NCI-H345 treated with DMSO at 0.1 percent for 48 hours (cell line): Measurements from ENCODE around the gene NIBAN1.

Experiments
- DNase-seq: peaks from one replicate; lab custom pipeline; 2025; ENCODE audit not compliant: unreplicated experiment; lab: John Stamatoyannopoulos, UW

NIBAN1 gene

DNA sequence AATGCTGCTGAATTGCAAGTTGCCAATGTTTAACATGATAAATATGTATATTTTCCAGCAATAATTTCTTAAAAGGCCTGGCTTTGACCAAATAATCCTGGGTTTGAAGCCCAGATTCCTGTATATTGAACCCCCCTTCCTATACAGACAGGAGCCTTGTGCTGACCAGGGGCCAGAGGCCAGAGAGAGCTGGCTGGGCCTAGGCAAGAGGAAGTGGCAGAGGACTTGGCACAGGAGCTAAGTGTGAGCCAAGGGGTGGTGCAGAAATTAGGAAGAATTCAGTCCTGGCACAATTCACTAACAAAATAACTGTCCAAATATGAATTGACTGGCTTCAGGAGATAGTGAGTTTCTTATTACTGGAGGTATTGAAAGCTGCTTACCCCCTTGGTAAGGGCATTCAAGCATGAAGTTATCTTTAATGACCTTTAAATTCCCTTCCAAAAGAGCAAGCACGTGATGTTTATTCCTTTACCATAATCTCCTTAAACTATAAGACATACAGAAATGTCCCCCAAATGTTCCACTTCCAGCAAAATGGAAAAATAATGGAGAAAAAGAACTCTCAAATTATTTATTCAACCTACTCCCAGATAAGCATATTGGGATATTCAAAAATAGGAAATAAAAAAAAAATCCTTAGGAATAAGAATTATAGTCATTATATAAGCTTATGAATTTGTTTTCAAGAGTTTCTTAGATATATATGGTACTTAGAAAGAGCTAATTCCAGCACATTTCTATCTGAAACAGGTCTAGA is 26.6 kb downstream of the NIBAN1 start:
- DNase-seq, result no peak

DNA sequence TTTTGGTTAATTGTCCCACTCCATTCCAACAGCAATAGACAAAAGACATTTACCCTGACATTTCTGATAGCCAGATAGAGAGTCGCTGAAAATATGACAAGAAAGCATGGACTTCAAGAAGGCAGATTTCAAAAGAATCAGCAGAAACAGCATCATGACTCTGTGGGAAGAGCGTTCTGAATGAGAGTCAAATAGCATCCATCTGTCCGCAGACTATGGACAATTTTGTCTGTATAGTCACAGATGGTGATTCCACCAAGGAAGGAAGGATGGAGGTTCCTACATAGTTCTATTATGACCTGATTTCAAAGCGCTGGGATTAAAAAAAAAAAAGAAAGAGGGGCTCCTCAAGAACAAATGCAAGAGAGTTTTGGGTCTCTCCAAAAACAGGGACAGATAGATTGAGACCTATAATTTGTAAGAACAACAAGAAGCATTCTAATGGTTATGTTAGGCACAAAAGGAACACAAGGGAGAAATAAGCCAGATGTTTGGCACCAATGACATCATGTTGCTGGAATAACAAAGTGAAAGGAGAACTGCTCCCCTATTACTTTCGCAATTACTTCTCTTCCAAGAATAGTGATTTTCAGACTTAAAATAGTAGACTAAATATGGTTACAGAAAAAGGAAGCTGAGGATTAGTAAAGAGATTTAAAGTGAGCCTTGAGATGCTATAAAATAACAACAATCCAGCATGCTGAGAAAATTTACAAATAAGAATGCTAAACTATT is 28.5 kb downstream of the NIBAN1 start:
- no peak for DNase-seq

DNA sequence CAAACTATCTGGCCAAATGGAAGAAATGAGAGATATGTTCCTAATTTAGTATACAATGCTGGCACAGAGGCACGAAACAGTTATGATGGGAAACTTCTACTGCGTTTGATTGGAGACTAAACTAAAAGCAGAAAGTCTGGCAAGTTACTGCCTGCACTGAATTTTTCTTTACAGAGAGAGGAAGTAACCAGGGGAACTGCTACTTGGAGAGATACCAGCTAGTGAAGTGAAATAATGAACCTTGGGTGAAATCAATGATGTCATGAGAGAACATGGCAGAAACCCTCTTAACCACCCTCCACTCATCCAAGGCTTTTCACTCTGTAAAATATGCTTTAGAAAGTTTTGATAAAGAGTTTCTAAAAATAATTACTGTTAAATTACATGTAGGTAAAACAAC is 29.3 kb downstream of the NIBAN1 start:
- DNase-seq, result no peak

DNA sequence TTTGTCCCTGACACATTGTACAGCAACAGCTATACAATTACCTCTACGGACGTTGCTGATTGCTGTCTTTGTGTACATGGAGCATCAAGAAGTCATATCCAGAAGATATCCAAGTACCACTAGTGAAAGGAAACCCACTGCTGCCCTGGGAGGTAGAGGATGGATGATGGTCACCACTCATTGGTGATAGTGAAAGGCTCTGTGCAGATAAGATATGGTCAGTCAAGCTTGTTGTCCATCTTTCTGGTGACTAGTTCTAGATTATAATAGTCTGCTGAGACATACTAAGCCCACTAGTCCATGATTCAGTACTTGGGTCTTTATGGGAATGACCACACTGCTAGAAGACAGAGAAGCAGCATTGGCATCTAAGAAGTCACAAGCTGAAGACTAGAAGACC is 30.3 kb downstream of the NIBAN1 start:
- DNase-seq, result no peak

DNA sequence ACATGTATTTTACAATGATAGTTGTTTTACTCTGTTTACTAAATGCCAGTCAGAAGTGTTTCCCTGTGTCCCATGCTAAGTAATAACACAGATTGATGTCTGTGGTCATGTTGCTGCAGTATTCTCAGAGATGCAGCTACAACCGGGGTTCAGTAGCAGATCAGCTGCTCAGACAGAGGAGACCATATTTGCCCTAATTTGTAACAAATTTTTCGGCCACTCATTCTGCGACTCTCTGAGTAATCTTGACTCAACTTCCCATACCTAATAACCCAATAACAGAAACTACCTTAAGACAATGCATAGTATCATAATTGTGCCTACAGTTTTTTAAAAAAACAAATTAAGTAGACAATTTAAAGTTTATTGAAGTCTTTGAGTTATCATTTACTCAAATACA is 32.6 kb downstream of the NIBAN1 start:
- DNase-seq, result no peak

DNA sequence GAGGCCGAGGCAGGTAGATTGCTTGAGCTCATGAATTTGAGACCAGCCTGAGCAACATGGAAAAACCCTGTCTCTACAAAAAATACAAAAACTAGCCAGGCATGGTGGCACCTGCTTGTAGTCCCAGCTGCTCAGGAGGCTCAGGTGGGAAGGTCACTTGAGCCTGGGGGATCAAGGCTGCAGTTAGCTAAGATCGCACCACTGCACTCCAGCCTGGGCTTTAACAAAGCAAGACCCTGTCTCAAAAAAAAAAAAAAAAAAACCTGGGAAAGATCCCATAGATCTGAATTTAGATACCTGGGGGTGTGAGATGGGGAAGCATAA is 32.9 kb downstream of the NIBAN1 start:
- DNase-seq, result no peak

DNA sequence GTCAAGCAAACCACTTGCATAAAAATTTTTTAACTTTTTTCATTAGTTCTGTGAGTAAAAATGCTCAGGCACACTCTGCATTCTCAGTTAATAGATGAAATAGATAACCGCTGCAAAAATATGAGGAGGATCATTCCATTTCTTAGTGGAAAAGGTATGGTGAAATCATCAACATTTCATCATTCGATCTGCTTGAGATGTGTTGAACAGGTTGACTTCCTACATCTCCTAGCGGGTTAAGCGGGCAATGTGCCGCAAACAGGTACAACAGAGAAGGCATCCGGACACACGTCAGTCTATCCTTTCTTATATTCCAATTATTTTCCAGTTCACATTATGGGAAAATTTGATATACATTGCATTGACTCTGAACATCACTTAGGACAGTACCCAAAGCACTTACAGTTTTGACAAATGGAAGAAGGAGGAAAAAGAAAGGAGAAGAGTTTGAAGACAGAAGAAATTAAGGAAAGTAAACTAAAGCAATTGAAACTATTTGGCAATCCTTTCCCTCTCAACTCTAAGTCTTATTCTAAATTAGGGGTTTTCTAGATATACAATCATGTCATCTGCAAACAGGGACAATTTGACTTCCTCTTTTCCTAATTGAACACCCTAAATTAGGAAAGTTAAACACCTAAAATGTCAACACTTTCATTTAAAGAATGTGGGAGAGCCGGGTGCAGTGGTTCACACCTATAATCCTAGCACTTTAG is 33.5 kb downstream of the NIBAN1 start:
- DNase-seq, result no peak

DNA sequence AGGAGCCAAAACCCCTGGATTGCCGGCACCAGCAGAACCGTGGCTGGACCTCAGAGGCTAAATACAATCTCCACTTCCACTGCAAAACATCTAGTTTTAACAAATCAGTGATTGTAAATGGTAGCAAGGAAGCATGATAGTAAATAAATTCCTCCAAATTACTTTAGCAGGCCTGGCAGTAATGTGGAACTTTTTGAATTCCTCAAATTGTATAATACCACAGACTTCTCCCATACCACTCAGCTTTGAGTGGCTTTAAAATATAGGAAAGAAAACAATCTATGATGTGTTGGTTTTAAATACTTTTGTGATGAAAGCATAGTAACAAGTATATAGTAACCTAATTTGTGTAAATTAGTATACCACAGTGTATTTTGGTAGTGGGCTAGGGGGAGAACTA is 34.1 kb downstream of the NIBAN1 start:
- no peak for DNase-seq

DNA sequence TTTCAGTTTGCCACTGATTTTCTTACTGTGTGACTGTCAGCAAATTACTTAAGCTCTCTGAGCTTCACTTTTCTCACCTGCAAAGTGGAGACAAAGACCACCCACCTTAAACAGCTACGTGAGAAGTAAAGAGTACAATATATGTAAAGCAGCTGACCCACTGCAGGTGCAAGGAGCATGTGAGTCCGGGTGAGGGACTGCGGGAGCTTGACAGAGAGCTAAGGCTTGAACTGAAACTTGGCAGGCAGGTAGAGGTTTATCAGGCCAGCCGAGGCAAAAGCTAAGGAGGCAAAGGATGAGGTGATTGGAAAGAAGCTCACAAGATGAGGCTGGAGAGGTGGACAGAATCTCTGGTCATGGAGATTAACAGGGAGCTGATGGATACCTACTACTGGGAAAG is 36.6 kb downstream of the NIBAN1 start:
- no peak for DNase-seq

DNA sequence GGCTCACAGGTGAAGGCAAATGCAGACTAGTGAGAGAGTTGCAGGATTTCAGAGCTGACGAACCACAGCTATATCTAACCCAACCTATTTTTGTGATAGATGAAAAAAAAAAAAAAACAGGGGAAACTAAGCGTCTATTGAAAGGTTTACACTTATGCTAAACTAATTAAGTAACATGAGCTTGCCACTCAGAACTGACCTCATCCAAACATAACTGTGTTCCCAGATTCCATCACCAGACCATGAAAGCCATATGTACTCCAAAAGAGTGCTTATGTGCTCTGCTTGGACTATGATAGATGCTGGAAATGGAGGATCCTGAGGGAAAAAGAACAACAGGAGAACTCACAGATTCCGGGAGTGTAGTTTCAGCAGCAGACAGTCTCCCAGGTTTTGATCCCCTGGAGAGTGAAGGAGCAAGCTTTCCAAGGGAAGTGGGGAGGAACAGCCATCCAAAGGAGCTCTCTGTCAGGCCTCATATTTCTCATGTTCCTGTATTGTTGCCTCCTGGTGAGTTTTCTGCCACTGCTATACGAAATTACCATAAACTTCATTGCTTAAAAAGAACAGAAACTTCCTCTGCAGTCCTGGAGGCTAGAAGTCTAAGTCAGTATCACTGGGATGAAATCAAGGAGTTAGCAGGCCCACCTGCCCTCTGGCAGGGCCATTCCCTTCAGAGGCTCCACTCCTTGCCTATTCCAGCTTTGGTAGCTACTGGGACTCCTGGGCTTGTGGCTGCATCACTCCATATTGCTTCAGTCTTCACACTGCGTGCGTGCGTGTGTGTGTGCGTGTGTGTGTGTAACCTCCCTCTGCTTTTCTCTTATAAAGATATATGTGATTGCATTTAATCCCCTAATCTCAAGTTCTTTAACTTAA is 38.1 kb downstream of the NIBAN1 start:
- no peak for DNase-seq

DNA sequence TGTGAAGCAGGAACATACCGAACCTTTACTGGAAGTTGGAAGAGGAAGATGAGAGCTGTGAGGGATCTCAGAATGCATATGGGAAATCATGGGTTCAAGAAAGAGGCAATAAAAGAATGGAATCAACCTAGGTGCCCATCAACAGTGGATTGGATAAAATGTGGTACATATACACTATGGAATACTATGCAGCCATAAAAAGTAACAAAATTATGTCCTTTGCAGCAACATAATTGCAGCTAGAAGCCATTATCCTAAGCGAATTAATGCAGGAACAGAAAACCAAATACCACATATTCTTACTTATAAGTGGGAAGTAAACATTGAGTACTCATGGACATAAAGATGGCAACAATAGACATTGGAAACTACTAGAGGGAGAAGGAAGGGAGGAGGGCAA is 40.4 kb downstream of the NIBAN1 start:
- no peak for DNase-seq

DNA sequence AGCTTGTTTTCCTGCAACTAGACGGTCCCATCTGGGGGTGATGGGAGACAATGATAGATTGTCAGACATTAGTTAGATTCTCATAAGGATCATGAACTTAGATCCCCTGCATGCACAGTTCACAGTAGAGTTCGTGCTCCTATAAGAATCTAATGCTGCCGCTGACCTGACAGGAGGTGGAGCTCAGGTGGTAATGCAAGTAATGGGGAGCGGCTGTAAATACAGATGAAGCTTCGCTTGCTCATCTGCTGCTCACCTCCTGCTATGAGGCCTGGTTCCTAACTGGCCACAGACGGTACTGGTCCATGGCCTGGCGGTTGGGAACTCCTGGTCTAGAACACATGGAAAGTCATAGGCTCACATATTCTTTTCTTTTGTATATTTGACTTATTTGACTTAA is 42.0 kb downstream of the NIBAN1 start:
- DNase-seq, result no peak

DNA sequence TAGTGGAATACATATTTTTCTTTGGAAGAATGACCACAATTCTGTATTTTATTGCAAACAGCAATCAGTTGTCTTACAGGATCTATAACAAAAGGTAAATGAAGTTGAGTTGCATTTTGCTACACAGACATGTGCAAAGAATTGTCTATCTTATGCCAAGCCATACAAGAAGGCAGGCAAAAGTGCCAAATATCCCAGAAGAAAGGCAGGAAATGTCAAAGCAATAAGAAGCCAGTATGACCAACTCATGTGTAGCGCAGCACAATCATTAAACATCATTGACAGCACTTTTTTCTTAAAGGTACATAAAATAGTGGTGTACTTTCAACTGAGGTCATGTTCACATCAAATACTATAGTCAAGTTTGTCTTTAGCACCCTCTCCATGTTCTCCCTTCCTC is 42.7 kb downstream of the NIBAN1 start:
- DNase-seq, result no peak

DNA sequence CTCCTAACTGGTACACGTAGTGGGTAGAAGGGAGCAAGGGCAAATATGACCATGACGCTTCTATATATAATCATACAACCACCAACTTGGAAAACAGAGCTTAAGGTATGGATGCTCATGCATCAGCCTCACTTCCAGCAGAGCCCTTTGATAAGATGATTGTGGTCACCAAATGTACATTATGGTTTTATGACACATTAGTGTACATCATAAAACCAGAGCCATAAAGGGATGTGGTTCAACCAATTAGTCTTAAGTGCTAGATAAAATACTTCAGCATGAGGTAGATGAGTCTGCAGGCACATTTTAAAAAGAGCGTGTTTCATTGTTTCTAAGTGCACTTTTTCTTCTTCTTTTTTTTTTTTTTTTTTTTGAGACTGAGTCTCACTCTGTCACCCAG is 43.7 kb downstream of the NIBAN1 start:
- DNase-seq, result no peak

DNA sequence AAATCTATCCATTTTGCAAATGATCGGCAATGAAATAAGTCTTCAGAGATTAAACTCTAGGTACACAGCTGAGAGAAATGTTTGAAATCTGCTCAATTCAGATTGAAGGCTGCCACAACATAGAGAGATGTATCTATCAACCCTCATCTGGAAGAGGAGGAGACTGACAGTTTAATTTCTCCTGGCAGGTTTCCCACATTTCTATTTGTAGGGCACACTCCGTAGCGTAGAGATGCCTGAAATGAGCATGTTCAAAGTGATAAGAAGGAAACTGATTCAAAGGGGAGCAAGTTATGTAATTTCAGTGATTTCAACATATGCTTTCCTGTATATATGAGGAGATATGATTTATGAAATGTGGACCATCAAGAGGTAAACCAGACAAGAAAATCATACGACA is 44.1 kb downstream of the NIBAN1 start:
- peak; percentile 92 for DNase-seq

DNA sequence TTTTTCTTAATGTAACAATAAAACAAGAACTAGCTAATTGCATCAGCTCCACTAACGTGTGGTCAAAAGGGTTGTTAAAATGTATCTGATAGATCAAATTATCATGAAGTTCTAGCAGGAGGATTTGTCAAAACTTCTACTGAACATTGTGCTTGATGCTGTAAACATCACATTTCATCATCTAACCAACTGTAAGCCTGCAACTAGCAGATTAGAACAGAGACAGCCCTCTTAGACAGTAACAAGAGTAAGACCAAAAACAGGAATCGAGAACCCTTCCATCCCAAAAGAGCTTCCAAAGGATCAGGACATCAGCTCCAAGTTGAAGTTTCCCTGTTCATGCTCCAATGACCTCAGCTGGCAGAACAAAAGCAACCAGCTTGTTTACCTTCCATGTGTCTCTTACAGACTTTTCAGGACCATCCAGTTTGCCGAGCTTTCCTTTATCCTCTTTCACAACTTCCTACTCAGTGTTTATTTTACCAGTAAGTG is 44.6 kb downstream of the NIBAN1 start:
- peak; percentile 92 for DNase-seq

DNA sequence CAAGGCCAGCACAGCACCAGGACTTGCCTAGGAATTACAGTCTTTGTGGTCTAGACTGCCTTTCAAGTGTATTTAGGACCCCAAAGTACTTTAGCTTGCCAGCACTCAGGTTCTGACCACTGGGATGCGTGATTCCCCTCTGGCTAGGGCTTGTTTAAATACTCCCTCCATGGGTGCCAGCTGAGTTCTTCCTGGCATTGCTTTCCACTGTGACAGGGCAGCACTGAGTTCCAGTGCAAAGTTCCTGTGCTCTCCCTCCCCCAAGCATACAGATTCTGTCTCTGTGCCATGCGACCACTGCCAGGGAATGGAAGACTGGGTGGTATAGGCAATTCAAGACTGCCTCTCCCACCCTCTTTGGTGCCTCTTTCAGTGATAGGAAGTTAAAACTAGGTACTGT is 45.9 kb downstream of the NIBAN1 start:
- no peak for DNase-seq
